Measurements from ENCODE around the gene C2orf42. TPM values are rescaled to one million over a fixed set of nuclear protein-coding genes. Genes with fewer than 3 reads are reported as not detected.
A peak's percentile ranks its signal among the peaks of the same experiment; 100 is the strongest.
"Not testable (repeated sequence)": the region's sequence is repeated elsewhere in the genome, so short reads cannot be mapped to it uniquely, and the experiment has no call there.

C2orf42 gene
- total RNA-seq, 1 donor from 2014 or later: 20.9 TPM

DNA sequence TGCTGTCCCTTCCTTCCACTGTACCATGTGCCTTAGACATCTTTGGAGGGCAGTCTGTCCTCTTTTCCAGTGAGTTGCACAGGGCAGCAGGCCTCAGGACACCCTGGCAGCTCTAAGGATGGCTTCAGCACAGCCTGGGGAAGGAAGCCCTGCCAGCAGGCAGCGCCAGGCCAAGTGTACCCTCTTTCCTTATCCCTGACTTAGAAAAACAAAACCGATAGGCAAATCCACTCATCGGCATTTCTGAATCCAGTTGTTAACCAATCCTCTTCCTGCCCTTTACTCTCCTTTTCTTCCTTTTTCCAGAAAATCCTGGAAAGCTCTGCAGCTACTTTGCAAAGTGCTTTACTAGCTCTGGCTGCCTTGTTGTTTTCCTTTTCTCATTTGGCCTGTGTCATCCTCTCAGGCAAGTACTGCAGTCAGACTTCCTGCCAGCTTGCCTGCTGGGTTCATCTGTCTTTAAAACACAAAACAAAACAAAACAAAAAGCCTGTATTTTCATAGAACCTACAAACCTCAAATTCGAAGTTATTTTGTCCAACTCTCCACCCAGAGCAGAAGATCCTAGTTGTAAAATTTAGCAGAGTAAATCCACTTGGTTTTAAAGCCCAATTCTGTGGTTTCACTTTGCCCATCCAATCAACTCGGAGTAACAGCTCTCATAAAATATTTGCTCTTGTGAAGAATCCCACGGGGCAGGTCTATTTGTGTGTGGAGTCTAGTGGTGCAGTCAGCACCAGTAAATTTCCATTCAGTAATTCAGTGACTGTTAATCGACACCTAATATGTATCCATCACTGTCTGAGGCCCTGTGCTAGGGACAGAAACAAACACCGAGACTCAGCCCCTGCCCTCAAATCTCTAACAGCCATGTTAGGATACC, 58.3 kb downstream of the C2orf42 start:
- peak; percentile 85 for DNase-seq (ENCODE audit: low spot score)

DNA sequence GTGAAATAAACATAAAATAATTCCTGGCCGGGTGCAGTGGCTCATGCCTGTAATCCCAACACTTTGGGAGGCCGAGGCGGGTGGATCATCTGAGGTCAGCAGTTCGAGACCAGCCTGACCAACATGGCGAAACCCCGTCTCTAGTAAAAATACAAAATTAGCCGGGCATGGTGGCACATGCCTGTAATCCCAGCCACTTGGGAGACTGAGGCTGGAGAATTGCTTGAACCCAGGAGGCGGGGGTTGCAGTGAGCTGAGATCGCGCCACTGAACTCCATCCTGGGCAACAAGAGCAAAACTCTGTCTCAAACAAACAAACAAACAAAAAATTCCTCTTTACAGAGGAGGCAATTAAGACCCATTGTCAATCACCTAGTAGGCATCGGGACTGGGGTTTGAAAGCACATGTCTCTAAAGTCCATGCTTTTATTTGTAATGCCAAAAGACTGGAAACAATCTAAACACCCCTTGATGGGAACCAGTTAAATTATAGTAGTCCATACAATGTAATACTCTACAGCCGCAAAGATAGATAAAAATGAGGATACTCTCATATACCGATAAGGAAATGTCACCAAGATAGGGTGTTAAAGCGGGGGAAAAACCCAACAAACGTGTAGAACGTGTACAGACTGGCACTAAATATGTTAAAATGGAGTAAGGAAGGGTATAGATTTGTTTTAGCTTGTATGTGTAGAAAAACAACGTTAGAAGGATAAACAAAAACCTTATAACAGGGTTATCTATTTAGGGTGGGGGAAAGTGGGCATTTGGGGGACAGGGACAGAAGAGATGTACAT, 59.3 kb downstream of the C2orf42 start:
- DNase-seq (ENCODE audit: low spot score): not testable (repeated sequence)

DNA sequence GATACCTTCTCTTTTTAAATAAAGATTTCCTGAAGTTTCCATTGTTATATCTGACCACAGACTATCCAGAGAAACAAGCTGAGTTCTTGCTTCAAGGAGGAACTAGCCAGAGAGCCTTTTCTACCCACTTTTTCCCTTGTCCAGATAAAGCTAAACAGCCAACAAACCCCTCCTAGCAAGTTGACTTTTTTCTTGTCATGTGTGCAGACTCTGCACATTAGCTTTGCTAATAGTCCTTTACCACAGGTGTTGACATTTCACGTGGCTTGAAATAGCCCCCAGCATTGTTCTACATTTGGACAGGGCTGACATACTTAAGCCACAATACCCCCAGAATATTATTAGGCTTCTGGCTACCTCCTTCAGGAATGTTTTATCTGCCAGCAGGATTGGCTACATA, 62.8 kb downstream of the C2orf42 start:
- DNase-seq (ENCODE audit: low spot score): no peak

DNA sequence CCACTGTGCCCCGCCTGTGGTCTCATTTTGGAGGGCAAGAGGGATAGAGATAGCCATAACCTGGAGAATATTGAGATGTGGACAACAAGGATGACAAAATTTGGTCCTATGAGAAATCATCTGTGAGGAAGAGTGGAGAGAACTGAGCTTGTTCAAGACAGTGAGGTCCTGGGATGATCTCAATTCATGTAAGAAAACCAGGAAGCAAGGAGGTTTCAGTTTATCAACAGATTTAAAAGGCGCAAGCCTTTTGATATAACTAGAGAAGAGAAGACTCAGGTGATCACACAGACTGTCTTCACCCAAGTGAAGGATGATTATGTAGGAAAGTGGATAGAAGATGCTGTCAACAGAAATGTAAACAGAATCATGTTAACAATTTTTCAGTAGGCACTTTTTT, 64.4 kb downstream of the C2orf42 start:
- DNase-seq (ENCODE audit: low spot score): no peak

DNA sequence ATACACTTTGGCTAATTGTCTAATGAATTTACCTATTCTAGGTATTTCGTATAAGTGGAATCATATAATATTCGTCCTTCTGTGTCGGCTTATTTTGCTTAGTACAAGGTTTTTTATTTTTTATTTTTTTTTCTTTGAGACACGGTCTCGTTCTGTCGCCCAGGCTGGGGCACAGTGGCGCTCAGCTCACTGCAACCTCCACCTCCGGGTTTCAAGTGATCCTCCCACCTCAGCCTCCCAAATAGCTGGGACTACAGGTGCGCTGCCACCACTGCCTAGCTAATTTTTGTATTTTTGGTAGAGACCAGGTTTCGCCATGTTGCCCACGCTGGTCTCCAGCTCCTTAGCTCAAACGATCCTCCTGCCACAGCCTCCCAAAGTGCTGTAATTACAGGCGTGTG, 65.3 kb downstream of the C2orf42 start:
- no peak for DNase-seq (ENCODE audit: low spot score)

DNA sequence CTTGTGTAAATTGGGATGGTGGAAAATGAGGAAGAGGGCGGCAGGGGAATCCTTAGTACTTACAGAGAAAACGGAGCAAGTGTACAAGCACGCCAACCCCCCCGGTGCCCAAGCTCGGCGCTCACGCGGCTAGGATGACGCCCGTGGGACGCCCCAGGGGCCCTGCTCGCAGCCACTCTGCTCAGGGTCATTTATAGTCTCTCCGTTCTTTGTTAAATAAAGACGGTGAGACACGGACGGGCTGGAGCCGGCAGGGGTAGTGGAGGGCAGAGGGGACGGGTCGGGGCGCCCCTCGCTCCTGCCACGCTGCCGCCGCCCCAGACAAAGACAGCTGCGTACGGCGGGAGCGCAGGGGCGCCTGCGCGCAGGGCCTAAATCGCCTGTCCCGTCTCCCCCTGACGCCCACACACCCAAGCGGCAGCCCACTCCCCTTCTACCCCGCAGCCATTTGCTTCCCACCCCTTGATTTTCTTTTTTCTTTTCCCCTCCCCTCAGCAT, 65.8 kb downstream of the C2orf42 start:
- peak; percentile 75 for DNase-seq (ENCODE audit: low spot score)

DNA sequence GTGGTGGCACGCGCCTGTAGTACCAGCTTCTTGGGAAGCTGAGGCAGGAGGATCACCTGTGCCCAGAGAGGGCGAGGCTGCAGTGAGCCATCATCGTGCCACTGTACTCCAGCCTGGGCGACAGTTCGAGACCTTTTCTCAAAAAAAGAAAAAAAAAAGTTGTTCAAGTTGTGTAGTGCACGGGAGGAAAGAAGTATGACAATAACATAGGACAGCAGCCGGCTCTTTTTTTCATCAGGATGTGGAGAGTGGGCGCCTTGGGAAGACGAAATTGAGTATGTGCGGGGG, 67.0 kb downstream of the C2orf42 start:
- DNase-seq (ENCODE audit: low spot score): no peak

DNA sequence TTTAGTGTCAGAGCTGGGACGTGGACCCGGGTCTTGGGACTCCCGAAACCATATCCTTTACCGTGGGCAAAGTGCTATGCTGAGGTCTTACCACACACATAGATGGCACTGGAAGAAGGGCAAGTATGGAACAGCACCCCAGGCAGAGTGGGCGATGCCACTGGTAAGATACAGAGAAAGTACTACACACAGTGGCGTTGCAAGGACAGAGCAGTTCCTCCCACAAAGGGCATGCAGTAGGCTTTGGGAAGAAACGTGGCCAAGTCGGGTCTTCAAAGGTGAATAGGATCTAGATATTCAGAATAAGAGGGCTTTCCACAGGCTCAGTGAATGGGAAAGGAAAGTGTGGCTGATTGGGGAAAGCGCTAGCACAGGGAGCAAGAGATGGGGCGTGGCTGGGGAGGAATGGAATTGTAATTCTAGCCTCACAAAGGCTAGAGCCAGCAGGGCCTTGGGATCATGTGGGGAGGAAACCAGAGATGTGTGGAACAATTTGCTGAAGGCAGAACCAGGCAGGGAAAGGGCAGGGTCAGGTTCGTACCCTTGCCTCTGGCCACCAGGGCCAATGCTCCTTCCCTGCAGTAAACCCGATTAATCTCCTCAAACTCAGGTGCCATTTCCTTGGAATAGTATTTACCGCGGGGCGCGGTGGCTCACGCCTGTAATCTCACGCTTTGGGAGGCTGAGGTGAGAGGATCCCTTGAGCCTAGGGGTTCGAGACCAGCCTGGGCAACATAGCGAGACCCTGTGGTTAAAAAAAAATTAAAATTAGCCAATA, 67.6 kb downstream of the C2orf42 start:
- peak; percentile 91 for DNase-seq (ENCODE audit: low spot score)

DNA sequence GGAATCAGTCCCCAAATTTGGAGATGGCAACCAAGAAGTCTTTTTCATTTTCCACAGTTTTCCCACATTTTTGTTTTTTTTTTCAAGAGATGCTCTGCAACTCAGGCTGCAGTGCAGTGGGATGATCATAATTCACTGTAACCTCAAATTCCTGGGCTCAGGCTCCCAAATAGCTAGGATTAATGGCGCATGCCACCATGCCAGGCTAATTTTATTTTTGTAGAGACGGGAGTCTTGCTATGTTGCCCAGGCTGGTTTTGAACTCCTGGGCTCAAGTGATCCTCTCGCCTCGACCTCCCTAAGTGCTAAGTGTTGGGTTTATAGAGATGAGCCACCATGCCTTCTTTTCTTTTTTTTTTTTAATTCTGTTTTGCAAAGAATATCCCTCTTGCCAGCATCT, 68.3 kb downstream of the C2orf42 start:
- no peak for DNase-seq (ENCODE audit: low spot score)

DNA sequence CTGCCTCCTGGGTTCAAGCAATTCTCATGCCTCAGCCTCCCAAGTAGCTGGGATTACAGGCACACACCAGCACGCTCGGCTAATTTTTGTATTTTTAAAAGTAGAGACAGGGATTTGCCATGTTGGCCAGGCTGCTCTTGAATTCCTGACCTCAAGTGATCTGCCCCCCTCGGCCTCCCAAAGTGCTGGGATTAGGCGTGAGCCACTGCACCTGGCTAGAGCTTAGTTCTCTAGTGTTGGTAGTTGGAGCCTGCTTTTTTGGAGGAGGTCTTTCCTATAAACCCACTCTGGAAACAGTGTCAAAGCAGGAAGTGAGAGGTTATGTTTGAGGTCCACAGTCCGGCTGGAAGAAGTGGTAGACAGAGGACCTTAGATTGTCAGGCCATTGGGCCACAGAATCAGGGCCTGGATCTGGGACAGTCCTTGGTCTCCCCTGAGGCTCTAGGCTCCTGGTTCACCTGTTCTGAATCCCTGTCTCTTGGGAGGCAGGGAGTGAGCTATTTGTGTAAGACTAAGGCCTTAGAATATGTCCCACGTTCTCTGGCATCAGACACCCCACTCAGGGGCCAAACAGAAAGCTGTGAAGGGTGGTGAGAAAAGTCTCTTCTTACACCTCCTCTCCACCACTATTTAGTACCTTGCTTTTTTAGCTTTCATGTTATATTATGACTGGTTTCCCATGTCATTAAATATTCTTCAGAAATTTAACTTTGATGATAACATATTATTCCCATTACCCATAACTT, 69.0 kb downstream of the C2orf42 start:
- no peak for DNase-seq (ENCODE audit: low spot score)

DNA sequence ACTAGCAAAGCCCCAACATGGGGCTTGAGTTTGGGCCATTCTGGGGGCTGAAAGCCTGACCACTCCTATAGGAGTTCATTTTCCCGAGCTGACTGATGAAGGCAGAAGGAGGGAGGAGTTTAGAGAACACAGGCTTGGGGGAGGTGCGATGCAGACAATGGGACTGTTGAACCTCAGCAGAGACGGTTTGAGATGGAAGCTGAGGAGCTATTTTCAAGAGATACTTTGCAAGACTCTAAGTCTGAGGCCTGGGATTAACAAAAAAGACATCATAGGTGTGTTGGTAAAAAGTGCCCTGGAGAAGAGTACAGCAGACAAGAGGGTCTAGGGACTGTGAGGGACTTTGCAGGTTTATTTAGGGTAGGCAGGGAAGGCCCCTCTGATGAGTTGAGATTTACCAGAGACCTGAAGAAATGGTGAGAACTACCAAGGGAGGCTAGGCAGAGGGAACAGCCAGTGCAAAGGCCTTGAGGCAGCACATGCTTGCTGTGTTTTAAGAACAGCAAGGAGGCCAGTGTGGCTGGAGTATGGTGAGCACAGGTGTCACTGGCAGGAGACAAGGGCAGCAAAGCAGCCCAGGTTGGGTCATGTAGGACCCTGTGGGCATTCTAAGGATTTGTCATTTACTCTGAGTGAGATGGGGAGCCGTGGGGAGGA, 71.9 kb downstream of the C2orf42 start:
- no peak for DNase-seq (ENCODE audit: low spot score)

DNA sequence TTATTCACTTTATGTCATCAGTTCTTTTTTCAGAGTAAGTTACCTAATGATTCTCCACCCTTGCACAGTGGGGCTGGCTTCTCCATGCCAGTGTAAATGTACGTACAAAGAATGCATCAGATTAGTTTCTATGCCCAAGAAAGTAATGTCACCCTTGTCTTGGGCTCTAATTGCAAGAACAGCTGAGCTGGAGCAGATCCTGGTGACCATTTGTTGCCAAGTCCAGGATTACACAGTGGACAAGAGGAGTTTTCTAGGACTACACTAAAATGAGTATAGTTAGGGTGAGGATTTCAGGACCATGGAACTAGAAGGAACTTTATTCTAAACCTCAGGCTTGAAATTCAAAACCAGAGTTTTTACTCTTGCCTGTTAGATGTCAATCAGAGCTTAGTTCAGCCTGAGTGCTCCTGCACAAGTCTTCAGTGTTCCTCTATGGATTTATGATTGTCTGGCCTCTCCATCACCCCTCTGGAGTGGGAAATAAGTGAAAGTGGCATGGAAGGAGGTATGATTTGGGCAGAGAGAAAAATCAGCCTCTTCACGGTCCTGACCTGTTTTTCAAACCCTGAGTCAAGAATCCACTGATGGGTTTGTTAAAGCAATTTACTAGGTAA, 73.8 kb downstream of the C2orf42 start:
- DNase-seq (ENCODE audit: low spot score): no peak

DNA sequence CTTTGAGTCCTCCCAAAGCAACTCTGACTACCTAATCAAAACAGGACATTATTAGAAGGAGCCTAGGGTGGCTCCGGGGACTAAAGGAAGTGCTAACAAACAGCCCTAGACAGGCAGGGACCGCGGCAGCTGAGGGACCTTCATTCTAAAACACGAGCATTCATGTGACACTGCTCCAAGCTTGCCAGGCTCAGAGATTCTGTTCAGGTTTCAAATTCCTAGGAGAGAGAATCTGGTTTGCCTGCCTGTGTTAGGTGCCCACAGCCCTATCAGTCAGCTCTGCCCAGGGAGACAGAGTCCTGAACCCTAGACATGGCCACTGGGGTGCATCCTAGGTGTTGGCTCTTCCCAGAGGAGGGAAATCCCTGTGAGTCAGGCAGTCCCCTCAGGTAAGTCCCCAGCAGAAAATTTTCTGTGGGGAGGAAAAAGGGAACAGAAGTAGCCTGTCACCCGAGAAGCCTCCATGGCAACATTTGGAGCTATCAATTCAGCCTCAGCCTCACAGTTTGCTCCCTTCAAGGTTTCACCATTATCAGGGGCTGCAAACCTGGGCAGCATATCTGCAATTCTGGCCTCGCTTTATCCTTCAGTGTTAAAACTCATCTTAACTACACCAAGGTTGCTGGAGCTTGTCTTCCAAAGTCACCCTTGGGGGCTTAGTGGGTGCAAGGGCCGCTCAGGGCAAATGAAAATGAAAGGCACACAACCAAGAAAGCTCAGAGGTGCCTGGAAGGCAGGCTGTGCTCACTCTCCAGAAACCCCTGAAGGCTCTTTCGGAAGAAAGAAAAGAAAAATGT, 75.0 kb downstream of the C2orf42 start:
- no peak for DNase-seq (ENCODE audit: low spot score)

DNA sequence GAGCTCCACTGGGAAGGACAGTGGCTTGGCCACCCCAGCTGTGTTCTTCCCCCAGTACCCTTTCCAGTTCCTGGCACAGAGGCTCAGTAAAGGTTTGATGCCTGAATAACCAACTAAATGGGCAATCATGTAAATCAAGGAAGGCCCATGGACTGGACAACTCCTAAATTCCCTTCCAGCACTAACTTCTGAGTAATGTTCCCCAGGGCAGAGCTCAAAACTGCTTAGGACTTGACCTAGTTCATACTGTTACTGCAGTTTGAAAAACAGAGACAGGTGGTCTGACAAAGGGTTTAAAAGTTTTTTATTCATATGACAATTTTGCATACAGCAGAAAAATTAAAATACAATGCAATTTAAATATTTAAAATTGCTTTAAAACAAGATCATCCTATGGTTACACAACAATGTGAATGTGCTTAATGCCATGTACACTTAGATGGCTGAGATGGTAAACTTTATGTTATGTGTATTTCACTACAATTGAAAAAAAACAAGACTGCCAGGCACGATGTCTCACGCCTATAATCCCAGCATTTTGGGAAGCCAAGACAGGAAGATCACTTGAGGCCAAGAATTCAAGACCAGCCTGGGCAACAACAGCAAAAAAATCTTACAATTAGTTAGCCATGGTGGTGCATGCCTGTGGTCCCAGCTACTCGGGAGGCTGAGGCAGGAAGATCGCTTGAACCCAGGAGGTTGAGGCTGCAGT, 77.3 kb downstream of the C2orf42 start:
- DNase-seq (ENCODE audit: low spot score): no peak

DNA sequence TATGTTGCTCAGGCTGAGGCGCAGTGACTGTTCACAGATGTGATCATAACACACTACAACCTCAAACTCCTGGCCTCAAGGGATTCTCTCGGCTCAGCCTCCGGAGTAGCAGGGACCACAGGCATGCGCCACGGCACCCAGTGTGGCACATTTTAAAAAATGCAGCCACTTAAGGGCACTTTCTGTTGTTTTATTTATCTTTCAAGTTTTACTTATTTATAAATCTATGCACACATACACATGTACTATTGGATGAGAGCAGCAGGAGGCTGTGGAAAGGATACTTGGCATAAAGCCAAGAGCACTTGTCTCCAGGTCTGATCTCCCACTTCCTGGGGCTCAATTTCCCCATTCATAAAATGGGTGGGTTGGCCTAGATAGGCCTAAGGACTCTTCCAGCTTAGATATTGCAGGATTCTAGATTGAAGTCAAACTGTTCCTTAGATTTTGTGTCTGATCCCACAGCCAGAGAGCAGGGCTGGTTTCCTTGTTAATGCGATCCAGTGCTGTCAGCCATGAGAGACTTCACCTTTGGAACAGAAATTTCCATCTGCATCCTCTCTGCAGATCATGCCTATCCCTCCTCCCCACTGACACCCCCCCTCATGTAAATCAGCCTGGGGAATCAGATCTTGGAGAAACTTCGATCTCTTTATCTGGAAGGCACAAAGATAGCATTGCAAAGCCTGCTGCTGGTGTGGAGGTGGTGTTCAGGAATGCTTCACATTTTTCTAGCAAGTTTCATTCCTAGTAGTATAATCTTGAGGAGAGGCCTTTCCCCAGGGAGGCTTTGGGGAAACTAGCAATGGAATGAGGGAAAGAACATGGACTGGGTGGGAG, 78.8 kb downstream of the C2orf42 start:
- peak; percentile 78 for DNase-seq (ENCODE audit: low spot score)

DNA sequence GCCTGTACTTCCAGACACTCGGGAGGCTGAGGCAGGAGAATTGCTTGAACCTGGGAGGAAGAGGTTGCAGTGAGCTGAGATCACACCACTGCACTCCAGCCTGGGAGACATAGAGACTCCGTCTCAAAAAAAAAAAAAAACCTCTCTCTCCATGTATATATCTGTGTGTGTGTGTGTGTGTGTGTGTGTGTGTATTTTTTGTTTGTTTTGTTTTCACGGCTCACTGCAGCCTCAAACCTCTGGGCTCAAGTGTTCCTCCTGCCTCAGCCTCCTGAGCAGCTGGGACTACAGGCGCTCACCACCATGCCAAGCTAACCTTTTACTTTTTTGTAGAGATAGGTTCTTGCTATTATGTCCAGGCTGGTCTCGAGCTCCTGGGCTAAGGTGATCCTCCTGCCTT, 80.4 kb downstream of the C2orf42 start:
- not testable (repeated sequence) for DNase-seq (ENCODE audit: low spot score)

DNA sequence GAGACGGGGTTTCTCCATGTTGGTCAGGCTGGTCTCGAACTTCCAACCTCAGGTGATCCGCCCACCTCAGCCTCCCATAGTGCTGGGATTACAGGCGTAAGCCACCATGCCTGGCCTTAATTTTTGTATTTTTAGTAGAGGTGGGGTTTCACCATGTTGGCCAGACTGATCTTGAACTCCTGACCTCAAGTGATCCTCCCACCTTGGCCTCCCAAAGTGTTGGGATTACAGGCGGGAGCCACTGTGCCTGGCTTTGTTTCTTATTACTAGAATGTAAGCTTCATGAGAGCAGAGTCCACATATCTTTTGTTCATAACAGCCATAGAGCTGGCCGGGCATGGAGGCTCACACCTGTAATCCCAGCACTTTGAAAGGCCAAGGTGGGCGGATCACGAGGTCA, 84.7 kb downstream of the C2orf42 start:
- DNase-seq (ENCODE audit: low spot score): not testable (repeated sequence)
